SK-N-MC (cell line): ENCODE results near the gene CLEC4G.

Source experiments
- EZH2 ChIP-seq: fragments of 200-600 bp; sonication (generic); IDR thresholded peaks from one replicate; pipeline ENCODE4 v1.6.1; 2017; ENCODE audit warnings: antibody characterized with exemption
- POLR2AphosphoS5 ChIP-seq: IDR thresholded peaks from 2 replicates; pipeline ENCODE4 v1.6.1; 2012; ENCODE audit warnings: mild to moderate bottlenecking, low read depth, low read length, borderline replicate concordance

- TF ChIP-seq EZH2 = no peak
- TF ChIP-seq POLR2AphosphoS5 = no peak
These were observed 9.7 kb downstream of the CLEC4G start for GRCh38 chr19:7722231-7722651.
